ENCODE measurements around the gene ASB2.

DNA sequence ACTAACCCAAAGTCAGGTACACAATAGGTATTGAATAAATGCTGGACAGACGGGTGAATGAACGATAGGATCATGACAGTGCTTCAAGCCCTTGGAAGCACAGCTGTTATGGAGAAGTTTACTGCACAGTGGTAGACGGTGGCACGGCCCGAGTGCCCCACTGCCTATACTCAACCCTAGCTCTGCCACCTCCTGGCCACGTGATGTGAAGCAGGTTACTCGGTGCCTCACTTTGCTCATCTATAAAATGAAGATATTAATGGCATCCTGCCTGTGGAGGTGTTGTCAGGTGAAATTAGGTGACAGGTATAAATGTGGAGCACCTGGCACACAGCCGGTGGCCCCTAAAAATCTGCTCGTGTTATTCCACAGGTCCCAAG is 5.8 kb downstream of the ASB2 start:
- TF ChIP-seq EZH2 (IDR thresholded peaks at IDR 0.05; ENCODE audit: borderline replicate concordance, low read depth, low read length, severe bottlenecking) = no peak
- TF ChIP-seq, protein P1, sequence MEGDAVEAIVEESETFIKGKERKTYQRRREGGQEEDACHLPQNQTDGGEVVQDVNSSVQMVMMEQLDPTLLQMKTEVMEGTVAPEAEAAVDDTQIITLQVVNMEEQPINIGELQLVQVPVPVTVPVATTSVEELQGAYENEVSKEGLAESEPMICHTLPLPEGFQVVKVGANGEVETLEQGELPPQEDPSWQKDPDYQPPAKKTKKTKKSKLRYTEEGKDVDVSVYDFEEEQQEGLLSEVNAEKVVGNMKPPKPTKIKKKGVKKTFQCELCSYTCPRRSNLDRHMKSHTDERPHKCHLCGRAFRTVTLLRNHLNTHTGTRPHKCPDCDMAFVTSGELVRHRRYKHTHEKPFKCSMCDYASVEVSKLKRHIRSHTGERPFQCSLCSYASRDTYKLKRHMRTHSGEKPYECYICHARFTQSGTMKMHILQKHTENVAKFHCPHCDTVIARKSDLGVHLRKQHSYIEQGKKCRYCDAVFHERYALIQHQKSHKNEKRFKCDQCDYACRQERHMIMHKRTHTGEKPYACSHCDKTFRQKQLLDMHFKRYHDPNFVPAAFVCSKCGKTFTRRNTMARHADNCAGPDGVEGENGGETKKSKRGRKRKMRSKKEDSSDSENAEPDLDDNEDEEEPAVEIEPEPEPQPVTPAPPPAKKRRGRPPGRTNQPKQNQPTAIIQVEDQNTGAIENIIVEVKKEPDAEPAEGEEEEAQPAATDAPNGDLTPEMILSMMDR (IDR thresholded peaks at IDR 0.05; ENCODE audit: borderline replicate concordance, extremely low read depth, low read length, poor library complexity, severe bottlenecking) = peak; percentile 20

Measured in DND-41 (cell line).